HUES48 (cell line): ENCODE measurements around the gene GYS2.
"Not testable (repeated sequence)": the region's sequence is repeated elsewhere in the genome, so short reads cannot be mapped to it uniquely, and the experiment has no call there.

Experiments
- H3K27ac ChIP-seq: one replicate; pipeline ENCODE4 v1.7.0; 2013; ENCODE audit warnings: low read depth, low read length, inconsistent platforms
- H3K27me3 ChIP-seq: 2 replicates; pipeline ENCODE4 v1.6.1; 2013; ENCODE audit warnings: mild to moderate bottlenecking, low read length; ENCODE audit not compliant: control insufficient read depth, insufficient read depth
- H3K36me3 ChIP-seq: 2 replicates; pipeline ENCODE4 v1.6.1; 2013; ENCODE audit warnings: low read length; ENCODE audit not compliant: control insufficient read depth, insufficient read depth
- H3K4me1 ChIP-seq: 2 replicates; pipeline ENCODE4 v1.6.1; 2013; ENCODE audit warnings: mild to moderate bottlenecking, low read length; ENCODE audit not compliant: control insufficient read depth, insufficient read depth
- H3K4me3 ChIP-seq: 2 replicates; pipeline ENCODE4 v1.5.1; 2013; ENCODE audit warnings: mild to moderate bottlenecking, low read depth, low read length
- H3K9ac ChIP-seq: 2 replicates; pipeline ENCODE4 v1.6.1; 2013; ENCODE audit warnings: mild to moderate bottlenecking, low read depth, low read length, moderate library complexity
- H3K9me3 ChIP-seq: 2 replicates; pipeline ENCODE4 v1.6.1; 2013; ENCODE audit warnings: low read length; ENCODE audit not compliant: control insufficient read depth, insufficient read depth

GYS2 gene

DNA sequence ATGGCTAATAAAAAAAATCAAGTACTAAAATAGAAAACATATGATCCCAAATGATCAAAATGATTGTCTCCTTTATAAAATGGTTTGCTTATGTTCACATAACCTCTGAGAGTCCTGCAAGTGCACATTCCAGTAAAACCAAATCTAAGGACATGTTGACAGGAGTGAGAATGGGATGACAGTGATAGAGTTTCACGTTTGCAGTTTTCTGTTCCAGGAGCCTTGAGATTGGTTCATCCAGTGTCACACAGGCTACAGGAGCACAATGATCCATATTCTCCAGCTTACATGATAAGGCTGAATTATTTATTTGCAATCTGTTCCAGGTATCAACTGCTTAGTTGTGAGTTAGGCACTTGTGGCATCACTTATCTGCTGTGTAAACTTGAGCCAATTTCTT lies 1.5 kb upstream of the GYS2 start:
- no peak overlapping the region for H3K9ac ChIP-seq
- H3K36me3 ChIP-seq: no peaks in the 10 kb centered on the region
- H3K4me3 ChIP-seq: no peak overlapping the region
- H3K9me3 ChIP-seq: no peaks in the 10 kb centered on the region
- H3K27ac ChIP-seq: no peak overlapping the region
- H3K4me1 ChIP-seq: peaks cover 5% of the 10 kb centered on the region; the same call in 1 of the 2 replicates
- H3K27me3 ChIP-seq: no peaks in the 10 kb centered on the region

DNA sequence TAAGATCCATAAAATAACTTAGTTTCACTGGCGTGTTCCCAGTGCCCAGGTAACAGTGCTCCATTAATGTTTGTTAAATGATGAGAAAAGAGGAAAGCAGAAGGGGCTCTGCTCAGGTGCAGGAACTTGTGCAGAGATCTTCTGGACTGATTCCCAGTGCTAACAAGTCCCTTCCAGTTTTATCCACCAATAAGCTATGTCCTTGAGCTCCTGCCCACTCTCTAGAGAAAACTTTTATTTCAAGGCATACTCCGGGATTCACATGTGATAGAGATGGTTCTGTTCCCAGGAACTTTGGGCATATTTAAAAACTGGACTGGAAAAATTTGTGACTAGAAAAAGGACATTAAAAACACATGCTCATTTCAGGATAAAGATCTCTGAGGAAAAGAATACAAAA lies 1.9 kb downstream of the GYS2 start:
- Histone ChIP-seq H3K36me3 (no peaks in the 10 kb centered on the region), H3K4me3 (no peak overlapping the region), H3K9ac (no peak overlapping the region), H3K4me1 (peaks cover 5% of the 10 kb centered on the region; the same call in 1 of the 2 replicates), H3K9me3 (no peaks in the 10 kb centered on the region), H3K27ac (no peak overlapping the region), H3K27me3 (no peaks in the 10 kb centered on the region)

DNA sequence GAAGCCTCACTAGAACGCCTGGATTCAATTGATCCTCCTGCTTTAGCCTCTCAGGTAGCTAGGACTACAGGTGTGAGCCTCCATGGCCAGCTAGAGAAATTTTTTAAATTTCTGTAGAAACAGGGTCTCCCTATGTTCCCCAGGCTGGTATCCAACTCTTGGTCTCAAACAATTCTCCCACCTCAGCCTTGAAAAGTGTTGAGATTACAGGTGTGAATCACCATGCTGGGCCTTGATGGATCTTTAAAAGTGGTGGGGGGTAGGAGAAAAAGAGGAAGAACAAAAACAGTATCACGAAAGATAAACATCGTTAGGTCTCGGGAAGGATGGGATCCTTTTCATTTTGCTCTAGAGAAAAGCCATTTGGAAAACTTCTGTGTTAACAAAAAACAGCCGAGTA lies 4.5 kb downstream of the GYS2 start:
- Histone ChIP-seq H3K9me3 (no peaks in the 10 kb centered on the region), H3K27ac (no peak overlapping the region), H3K4me1 (peaks cover 6% of the 10 kb centered on the region; the same call in 1 of the 2 replicates), H3K9ac (no peak overlapping the region), H3K4me3 (no peak overlapping the region), H3K27me3 (no peaks in the 10 kb centered on the region), H3K36me3 (no peaks in the 10 kb centered on the region)

DNA sequence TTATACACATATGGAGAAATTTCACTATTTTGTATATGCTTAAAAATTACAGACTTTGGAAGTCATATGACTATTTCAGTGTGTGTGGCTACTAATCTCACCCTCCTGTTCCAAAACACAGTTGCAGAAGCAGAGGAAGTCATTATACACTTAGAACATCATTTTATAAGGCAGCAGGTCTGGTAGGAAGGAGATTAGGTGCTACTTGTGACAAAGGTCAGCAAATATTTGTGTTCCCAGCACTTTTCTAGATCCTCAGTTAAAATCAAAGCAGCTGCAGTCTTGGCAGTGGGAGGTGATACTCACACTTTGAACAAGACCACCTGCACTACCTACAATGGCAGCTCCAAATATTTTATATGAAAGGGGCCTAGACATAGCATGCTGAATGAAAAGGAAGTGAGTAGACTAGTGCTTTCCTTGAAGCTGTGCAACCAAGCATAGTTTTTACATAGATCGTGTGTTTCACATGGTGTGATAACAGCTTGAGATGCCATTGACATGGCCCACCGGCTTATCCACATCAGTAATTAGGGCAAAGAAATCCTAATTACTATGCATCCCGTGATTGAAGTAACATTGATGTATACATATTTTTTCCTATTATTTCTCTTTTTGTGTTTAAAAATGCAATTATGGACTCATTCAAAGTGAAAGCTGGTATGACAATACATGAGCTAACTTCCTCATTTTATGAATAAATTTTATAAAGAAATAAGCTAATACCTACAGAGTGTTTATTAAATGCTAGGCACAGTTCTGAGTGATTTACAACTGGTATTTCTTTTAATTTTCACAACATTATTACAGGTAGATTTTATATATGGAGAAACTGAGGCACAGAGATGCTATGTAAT lies 5.3 kb downstream of the GYS2 start:
- no peaks in the 10 kb centered on the region for H3K36me3 ChIP-seq
- no peaks in the 10 kb centered on the region for H3K27me3 ChIP-seq
- no peak overlapping the region for H3K4me3 ChIP-seq
- no peak overlapping the region for H3K27ac ChIP-seq
- no peak overlapping the region for H3K9ac ChIP-seq
- peaks cover 6% of the 10 kb centered on the region; the same call in 1 of the 2 replicates for H3K4me1 ChIP-seq
- H3K9me3 ChIP-seq: no peaks in the 10 kb centered on the region

DNA sequence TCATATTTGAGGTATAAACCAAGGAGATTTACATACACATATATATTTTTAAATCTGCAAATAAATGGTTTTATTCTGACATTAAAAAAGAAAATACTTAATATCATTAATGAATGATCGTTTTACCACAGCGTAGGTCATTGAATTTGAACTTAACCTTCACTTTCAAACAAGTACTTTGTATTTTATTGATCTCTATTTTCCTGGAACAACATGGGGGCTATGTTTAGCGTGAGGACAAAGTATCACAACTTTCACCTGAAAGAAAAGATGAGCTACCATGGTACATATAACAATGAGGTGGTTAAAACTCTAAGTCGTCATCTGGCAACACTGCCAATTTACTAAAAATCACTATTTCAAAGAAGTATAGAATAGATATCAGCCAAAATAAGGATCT lies 6.0 kb downstream of the GYS2 start:
- no peak overlapping the region for H3K4me3 ChIP-seq
- no peaks in the 10 kb centered on the region for H3K9me3 ChIP-seq
- no peaks in the 10 kb centered on the region for H3K36me3 ChIP-seq
- H3K4me1 ChIP-seq: peaks cover 6% of the 10 kb centered on the region; the same call in 1 of the 2 replicates
- H3K27me3 ChIP-seq: no peaks in the 10 kb centered on the region
- H3K27ac ChIP-seq: no peak overlapping the region
- H3K9ac ChIP-seq: no peak overlapping the region

DNA sequence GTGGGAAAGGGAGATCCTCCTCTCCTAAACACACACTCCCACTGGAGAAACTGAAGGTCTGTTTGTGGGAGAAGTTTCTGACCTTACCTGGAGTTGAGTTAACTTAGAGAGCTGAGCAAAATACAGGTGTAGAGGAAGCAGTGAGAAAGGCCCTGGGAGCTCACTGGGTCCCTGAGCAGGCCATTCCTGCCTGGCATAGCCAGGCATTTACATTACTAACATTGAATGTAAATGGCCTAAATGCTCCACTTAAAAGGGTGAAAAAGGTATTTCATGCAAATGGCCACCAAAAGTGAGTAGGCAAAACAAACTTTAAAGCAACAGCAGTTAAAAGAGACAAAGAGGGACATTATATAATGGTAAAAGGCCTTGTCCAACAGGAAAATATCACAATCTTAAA lies 9.3 kb downstream of the GYS2 start:
- H3K4me3 ChIP-seq, H3K4me1 ChIP-seq, H3K9ac ChIP-seq, H3K9me3 ChIP-seq, H3K27me3 ChIP-seq, H3K36me3 ChIP-seq, H3K27ac ChIP-seq: not testable (repeated sequence)

DNA sequence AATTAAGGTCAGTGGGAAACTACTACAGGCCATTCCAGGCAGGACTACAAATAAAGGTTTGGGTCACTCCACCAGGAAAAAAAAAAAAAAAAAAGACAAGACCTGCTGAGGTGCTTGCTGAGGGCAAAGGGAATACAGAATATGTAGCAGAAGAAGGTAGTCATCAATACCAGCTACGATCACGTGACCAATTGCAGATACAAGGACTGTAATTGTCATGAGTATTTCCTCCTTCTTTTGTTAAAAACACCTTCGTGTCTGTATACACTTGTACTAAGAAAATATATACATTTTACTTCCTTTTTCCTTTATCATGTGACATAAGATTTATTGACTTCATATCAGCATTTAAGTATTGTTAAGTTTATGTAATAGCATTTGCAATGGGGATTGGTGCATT lies 19.2 kb downstream of the GYS2 start:
- Histone ChIP-seq H3K9me3 (no peaks in the 10 kb centered on the region), H3K27me3 (no peaks in the 10 kb centered on the region), H3K4me1 (no peaks in the 10 kb centered on the region), H3K4me3 (no peak overlapping the region), H3K9ac (no peak overlapping the region), H3K27ac (no peak overlapping the region), H3K36me3 (no peaks in the 10 kb centered on the region)

DNA sequence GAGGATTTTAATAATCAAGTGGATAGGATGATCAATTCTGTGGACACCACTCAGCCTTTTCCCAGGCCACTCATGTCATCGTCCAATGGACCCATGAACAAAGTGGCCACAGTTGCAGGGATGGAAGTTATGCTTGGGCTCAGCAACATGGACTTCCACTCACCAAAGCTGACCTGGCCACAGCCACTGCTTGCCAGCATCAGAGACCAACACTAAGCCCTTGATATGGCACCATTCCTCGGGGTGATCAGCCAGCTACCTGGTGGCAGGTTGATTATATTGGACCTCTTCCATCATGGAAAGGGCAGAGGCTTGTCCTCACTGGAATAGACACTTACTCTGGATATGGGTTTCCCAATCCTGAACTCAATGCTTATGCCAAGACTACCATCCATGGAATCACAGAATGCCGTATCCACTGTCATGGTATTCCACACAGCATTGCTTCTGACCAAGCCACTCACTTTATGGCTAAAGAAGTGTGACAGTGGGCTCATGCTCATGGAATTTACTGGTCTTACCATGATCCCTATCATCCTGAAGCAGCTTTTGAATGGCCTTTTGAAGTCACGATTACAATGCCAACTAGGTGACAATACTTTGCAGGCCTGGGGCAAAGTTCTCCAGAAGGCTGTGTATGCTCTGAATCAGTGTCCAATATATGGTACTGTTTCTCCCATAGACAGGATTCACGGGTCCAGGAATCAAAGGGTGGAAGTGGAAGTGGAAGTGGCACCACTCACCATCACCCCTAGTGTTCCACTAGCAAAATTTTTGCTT lies 20.1 kb downstream of the GYS2 start:
- H3K9ac ChIP-seq, H3K4me3 ChIP-seq, H3K27ac ChIP-seq, H3K27me3 ChIP-seq, H3K4me1 ChIP-seq, H3K9me3 ChIP-seq, H3K36me3 ChIP-seq: not testable (repeated sequence)

DNA sequence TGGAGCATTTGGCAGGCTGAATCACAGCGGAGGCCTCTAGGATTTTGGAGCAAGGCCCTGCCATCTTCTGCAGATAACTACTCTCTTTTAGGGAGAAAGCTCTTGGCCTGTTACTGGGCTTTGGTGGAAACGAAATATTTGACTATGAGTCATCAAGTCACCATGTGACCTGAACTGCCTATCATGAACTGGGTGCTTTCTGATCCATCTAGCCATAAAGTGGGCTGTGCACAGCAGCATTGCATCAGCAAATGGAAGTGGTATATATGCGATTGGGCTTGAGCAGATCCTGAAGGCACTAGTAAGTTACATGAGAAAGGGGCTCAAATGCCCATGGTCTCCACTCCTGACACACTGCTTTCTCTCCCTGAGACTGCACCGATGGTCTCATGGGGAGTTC lies 21.1 kb downstream of the GYS2 start:
- no peaks in the 10 kb centered on the region for H3K4me1 ChIP-seq
- H3K27me3 ChIP-seq: no peaks in the 10 kb centered on the region
- no peak overlapping the region for H3K27ac ChIP-seq
- no peak overlapping the region for H3K4me3 ChIP-seq
- H3K36me3 ChIP-seq: no peaks in the 10 kb centered on the region
- no peaks in the 10 kb centered on the region for H3K9me3 ChIP-seq
- no peak overlapping the region for H3K9ac ChIP-seq

DNA sequence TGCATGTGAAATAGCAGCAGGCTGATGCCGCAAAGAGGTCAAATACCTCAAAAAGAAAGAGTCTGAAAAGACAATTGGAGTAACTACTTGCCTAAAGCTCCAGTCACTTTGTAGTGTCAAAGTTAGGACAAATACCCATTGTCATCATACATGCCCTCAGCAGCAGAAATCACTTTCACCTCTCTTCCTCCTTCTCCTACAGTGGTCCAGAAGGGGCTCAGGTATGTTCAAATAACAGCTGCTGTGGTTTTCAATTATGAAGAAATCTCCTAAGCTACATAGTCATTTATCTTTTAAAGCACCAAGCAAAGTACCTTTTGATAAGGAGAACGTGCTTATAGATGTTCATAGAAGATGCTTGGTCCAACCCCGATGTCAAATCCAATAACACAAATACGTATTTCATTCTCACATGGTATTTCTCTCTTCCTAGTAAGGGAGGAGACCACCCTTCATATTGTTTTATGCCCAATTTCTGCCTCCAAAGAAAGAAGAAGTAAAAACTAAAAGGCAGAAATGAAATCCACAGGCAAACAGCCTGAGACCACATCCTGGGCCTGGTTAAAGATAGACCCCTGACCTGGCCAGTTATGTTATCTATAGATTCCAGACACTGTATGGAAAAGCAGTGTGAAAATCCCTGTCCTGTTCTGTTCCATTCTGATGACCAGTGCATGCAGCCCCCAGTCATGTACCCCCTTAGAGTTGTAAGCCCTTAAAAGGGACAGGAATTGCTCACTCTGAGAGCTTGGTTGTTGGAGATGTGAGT lies 23.7 kb downstream of the GYS2 start:
- H3K4me1 ChIP-seq: no peaks in the 10 kb centered on the region
- no peaks in the 10 kb centered on the region for H3K9me3 ChIP-seq
- H3K36me3 ChIP-seq: no peaks in the 10 kb centered on the region
- no peak overlapping the region for H3K27ac ChIP-seq
- H3K27me3 ChIP-seq: no peaks in the 10 kb centered on the region
- no peak overlapping the region for H3K9ac ChIP-seq
- H3K4me3 ChIP-seq: no peak overlapping the region

DNA sequence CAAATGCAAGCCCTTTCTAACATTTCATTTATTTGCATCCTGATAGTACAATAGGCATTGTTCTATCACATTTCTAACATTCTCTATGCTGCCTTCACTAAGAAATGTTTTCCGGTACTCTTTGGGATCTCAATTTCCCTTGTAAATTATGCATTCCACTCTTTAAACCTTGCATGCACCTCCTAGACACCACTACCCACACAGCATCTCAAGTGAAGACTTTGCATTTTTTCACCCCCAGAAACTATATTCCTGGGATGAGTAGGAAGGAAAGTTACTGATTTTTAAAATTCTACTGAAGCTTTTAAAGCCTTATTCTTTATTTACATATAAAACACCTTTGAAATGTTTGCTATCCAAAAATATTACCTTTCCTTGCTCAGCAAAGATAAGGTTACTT lies 27.1 kb downstream of the GYS2 start:
- H3K27ac ChIP-seq: no peak overlapping the region
- H3K9me3 ChIP-seq: no peaks in the 10 kb centered on the region
- H3K4me1 ChIP-seq: no peaks in the 10 kb centered on the region
- no peak overlapping the region for H3K4me3 ChIP-seq
- no peaks in the 10 kb centered on the region for H3K27me3 ChIP-seq
- no peaks in the 10 kb centered on the region for H3K36me3 ChIP-seq
- H3K9ac ChIP-seq: no peak overlapping the region
